22Rv1 (cell line): ENCODE results near the gene ABCF3.
A peak's percentile ranks its signal among the peaks of the same experiment; 100 is the strongest.

Experiments
- H3K27ac ChIP-seq: fragments of 450-650 bp; 2 replicates; pipeline ENCODE4 v1.5.1; 2017
- CTCF ChIP-seq: fragments of 450-650 bp; IDR thresholded peaks from 2 replicates; pipeline ENCODE4 v1.5.1; 2017; ENCODE audit warnings: mild to moderate bottlenecking
- ZFX ChIP-seq: fragments of 450-650 bp; IDR thresholded peaks from 2 replicates; pipeline ENCODE4 v1.6.1; 2017; ENCODE audit warnings: antibody characterized with exemption, borderline replicate concordance

ABCF3 gene

GRCh38 chr3:184186184-184186901, at the start of gene ABCF3:
Gene ABCF3 (plus strand): TSS chr3:184186199. CDS start chr3:184186208, 9 bp downstream.
- peak within 1 kb of the TSS; percentile 83 for H3K27ac ChIP-seq
- TF ChIP-seq ZFX: no peak
- TF ChIP-seq CTCF: no peak

- TF ChIP-seq ZFX (no peak), CTCF (no peak)
- H3K27ac ChIP-seq: no peak overlapping the region
Measured at GRCh38 chr3:184140436-184140835, 45.6 kb upstream of the ABCF3 start.

- TF ChIP-seq ZFX (no peak), CTCF (no peak)
- H3K27ac ChIP-seq: no peak overlapping the region
Measured at GRCh38 chr3:184142199-184142598, 43.8 kb upstream of the ABCF3 start.

GRCh38 chr3:184143327-184143726, 42.7 kb upstream of the ABCF3 start:
- H3K27ac ChIP-seq: no peak overlapping the region
- TF ChIP-seq ZFX (no peak), CTCF (no peak)

- peak overlapping the region; percentile 52 for H3K27ac ChIP-seq
Measured at GRCh38 chr3:184144505-184144904, 41.5 kb upstream of the ABCF3 start.

GRCh38 chr3:184145111-184145524, 40.9 kb upstream of the ABCF3 start:
- H3K27ac ChIP-seq: peak overlapping the region; percentile 52
- peak; percentile 80 for TF ChIP-seq CTCF
- TF ChIP-seq ZFX: no peak

More at GRCh38 chr3:184144505-184144904, 41.5 kb upstream of the ABCF3 start:
- no peak for TF ChIP-seq ZFX
- no peak for TF ChIP-seq CTCF

GRCh38 chr3:184145751-184146270, 40.2 kb upstream of the ABCF3 start:
- H3K27ac ChIP-seq: peak overlapping the region; percentile 52
- no peak for TF ChIP-seq ZFX
